CD4-positive, alpha-beta T cell treated with Interferon gamma for 1 hour (primary cell): Measurements from ENCODE around the gene ABI3BP.
"Not testable (repeated sequence)": the region's sequence is repeated elsewhere in the genome, so short reads cannot be mapped to it uniquely, and the experiment has no call there.

Experiments
- DNase-seq: peaks from one replicate; pipeline ENCODE4 v3.0.0-alpha.2; 2020

ABI3BP gene

DNA sequence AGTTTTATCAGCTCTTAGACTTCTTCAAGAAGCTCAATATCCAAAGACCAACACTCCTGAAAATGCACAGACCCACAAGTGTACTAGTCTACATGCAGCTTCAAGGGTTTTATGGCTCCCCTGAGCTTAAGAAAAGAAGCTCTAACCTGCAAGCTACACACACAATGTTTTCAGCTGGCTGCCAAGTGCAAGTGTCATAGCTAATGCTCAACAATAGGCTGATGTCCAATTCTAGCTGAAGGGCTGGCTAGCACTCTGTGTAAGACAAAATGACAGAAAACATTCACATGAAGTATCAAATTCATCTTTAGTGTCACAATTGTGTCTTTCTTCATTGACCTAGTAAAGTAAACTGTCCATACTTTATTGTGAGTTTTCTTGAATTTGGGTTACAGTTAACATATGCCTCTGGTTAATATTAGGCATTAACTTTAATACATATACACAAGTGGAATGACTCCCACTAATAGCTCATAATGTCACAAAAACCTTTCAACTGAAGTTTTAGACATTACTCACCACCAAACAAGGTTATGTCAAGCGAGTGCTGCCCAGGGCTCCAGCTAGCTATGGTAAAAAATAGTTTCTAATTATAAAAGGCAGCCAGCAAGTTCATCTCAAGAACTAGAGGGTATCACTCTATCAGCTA is 15.1 kb downstream of the ABI3BP start:
- no peak for DNase-seq

DNA sequence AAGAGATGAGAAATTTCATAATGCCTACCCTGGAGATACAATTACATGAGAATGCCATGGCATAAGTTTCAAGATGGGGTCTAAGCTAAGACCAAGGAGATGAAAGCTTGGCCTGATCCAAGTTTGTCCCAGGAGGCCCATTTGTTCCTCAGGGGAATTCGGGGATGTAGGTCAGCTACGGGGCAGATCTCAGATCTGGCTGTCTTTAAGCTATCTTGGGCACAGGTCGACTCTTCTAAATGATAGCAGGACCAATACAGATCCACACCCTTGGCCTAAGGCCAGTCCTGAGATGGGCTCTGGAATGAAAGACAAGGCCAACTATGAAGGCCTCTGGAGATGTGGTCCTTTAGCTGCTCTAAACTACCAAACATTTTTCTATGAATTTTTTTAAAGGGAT is 16.6 kb downstream of the ABI3BP start:
- no peak for DNase-seq

DNA sequence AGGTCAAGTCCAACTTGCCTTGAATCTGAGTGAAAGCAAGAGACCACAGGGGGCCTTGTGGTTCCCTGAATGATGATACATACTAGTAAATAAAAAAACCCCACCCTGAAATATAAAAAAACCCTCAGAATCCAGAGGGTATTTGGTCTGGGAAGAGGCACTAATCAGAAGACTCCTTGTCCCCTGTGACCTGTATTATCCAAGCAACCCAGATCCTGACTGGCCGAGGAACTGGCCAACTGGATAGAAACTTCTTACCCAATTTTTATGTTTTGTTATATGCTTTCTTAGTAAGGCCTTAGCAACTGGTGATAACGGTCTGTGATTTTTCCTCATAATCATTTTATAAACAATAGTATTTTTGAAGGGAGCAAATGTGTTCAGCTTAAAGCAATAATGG is 17.5 kb downstream of the ABI3BP start:
- no peak for DNase-seq

DNA sequence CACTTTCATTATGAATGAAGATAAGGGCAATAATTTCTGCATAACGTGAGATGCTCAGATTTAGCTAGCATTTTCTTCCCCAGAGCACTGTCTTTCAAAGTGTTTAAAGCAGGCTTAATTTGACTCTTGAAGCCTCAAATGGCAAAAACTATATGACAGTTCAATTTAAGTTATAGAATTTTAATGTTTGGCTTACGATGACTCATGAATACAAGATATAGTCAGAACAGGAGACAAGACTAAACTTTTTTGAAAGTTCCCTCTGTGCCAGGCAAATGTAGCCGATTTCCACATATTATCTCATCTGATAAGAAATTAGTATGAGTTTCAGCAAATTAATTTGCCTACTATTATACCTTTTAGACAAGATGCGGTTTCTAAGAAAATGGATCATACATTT is 19.6 kb downstream of the ABI3BP start:
- DNase-seq, result no peak

DNA sequence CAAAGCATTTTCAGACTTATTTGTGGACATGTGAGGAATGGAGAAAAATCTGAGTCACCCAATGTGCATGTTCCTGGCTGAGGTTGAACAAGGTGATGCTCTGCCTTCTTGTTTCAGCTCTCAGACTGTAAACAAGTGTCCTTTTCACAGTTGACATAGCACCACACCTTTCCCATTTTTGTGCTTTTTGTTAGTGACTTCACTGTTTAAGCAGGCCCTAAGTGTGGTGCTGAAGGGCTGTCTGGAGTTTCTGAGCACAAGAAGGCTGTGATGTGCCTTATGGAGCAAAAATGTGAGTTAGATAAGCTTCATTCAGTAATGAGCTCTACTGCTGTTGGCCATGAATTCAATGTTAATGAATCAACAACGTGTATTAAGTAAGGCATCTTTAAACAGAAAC is 20.4 kb downstream of the ABI3BP start:
- no peak for DNase-seq

DNA sequence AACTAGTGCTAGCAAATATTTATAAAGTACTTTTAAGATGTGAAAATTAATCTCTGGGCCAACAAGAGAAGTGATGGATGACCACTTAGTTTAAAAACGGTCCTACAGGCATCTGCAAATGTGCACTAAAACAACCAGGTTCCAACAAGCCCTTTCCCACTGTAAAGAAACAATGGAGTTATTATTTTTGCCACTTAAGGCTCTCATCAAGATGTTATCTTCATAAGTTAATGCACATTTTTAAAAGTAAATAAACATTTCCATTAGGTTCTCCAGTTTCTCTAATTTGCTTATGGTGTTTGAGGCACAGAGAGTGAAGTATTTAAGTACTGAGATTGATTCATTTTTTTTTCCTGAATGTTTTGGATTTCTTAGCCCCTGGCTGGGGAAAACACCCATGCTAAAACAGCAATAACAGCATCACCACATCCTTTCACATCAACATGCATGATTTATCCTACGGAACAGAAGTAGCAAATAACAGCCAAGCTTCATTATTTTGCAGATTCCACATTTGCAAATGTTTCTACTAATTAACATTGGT is 20.8 kb downstream of the ABI3BP start:
- DNase-seq, result no peak

DNA sequence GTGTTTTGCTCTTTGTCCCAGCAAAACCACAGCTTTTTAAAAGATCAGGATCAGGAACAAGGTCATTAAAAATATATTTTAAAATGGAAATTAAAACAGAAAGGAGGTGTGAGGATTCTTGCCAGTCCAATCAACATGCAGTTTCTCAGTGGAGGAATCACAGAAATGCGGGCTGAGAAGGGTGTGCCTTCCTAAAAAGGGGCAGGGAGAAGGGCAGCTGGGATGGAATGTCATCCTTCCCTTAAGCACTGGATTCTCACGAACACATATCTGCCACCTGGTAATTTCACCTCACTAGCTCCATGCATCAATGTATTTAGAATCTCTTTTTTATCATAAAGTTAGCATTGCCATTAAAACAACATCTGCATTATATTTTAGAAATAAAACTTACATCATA is 21.4 kb downstream of the ABI3BP start:
- DNase-seq, result no peak

DNA sequence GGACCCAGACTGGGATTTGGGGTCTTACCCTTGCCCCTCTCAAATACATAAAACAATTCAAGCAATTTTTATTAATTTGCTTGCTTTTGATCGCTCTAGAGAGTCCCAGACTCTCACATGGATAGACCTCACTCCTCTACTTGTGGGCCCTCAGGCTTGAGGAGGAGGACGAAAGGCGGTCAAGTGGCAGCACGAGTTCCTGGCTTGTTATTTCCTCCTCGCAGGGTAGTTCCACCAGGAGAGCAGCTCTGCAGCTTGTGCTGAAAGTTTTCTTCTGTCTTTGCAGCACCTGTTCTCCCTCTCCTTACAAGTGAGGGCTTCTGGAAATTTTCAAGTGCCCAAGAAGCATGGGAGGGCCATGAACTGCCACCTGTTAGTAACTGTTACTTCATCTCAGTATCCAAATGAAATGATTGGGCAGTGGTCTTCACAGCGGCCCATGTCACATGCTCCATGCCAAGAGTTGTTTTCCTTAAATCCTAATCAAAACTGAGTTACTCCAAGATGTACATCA is 22.7 kb downstream of the ABI3BP start:
- DNase-seq, result no peak

DNA sequence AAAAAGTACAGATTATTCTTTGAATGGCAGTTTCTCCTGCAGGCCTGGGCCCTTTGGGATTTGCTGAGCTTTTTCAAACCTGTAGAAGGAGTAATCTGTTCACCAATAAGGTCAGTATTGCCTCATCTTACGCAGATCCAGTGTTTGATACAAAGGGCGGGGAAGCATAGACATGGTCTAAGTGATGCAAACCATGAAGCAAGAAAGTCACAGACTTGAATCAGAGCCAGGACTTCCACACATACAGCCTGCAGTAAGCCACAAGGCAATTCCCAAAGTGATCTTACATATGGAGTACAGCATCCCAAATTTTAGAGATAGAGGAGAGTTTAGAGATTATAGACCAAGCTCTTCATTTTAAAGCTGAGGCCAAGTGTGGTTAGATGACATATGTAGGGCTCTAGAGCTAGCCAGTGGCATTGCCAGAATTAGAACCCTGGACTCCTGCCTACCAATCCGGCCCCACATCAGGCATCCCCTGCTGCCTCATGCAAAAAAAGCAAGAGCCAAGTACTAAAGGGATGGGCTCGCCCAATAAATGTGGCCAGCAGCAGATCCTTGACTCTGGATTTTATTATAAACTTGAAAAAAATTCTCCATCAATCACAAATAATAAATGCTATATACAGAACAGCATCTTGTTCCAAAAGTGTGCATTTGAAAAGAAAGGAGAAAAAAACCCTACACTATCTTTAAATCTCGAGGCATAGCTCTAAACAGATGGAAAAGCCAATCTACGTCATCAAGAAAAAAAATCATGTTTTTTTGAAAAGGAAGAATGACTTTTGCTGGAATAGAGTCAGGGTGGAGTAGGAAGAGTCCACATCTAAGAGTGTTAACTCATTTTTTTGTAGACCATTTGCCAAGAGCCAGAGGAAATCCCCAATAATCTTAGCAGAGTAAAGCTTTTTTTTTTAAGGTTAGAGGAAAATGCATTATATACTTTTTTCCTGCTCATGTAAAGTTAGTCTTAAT is 24.0 kb downstream of the ABI3BP start:
- no peak for DNase-seq

DNA sequence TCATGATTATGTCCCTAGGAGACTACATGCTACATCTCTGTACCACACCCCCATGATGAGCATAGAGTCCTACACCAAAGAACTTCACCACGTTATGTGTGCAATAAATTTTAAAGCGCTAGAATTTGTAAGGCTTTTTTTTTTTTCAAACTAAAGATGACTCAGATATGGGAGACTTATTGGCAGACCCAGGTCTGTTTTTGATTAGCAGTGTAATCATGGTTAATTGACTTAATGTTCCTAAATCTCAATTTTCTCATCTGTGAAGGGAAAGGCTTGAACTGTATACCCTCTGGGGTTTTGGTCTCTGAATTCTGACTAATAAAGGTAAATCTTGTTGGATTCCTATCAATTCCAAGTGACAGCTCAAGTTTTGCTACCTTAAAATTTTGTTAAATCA is 26.4 kb downstream of the ABI3BP start:
- no peak for DNase-seq

DNA sequence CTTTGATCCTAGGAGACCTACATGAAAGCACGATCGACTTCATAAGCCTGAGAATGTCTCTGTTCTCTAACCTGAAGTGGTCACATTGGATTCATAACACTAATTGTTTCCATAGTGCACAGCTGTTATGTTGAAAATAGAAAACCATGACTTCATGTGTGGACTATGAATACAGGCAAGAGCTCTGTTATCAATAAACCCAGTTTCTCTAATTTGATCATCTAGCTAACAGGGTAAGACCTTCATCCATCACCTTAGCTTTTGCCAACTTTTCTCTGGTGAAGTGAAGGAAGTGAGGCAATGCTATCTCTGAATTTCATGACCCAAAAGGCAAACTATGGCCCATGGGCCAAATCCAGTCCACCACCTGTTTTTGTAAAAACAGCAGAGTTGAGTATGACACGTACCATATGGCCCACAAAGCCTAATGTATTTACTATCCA is 27.2 kb downstream of the ABI3BP start:
- DNase-seq, result no peak

DNA sequence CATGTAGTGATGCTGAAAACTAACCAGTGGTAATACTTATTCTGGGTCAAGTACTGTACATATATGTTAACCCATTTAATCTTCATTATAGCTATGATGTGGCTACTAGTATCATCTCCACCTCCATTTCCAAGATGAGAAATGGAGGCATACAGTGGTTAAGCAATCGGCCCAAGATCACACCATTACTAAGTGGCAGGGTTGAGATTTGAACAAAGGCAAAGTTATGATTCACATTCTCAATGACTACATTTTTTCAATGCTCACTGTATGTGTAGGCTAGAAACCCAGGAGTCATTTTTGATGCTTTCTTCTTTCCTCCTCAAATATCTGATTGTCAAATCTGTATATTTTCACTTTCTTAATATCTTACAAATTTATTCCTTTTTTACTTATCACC is 30.2 kb downstream of the ABI3BP start:
- no peak for DNase-seq

DNA sequence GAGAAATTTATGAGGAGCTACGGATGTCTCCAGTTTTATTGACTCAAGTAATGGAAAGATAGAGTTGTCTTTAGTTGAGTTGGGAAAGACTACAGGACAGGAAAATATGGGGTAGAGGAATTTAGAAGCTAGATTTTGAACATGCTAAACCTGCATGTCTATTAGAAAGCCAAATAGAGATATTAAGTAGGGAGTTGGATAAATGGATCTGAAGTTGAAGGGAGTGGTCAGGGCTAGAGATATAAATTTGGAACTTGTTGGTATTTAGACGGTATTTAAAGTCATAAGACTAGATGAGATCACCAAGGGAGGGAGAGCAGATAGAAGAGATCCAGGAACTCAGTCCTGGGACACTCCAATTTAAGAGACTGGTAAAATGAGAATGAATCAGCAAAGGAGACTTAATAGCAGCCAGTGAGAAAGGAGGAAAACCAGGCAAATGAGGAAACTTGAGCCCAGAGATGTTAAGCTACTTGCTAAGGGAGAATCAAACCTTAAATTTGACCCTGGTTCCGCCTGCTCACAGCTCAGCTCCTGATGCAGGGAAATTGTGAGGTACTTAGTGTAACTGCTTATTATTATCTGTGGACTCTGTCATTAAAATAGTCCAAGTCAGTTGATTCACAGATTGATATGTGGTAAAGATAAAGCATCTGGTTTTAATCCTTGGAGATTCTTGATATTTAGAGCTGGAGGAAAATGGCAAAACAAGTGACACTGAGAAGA is 35.8 kb downstream of the ABI3BP start:
- DNase-seq, result no peak

DNA sequence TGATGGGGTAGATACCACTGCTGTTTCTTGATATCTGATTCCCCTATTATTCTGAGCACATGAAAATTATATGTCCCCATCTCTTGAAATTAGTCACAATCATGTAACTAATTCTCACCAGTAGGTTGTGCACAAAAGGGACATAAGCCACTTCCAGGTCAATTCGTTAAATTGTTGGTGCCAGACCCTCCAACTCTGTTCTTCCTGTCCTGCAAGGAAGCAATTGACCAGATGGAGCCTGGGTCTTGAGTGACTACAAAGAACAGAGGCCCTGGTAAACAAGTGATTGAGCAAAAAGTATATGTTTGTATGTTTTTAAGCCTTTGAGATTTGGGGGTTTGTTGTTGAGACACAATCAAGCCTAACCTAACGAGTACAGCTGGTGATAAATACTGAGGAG is 36.9 kb downstream of the ABI3BP start:
- DNase-seq, result no peak

DNA sequence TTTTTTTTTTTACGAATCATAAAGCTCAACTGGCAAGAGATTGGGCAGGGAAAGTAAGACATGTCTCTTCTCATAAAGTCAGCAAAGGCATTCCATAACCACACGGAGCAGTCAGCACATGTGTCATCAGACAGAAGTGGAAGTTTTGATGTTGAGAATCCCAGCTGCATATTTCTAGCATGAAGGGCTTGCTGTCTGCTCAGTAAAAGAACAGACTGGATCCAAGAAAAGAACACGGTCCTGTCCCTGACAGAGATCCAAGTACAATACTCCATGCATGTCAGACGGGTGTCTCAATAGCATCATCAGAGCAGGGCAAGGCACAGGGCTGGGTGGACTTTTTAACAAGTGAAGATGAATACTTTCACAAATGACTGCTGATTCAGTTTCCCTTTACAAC is 38.2 kb downstream of the ABI3BP start:
- DNase-seq, result no peak

DNA sequence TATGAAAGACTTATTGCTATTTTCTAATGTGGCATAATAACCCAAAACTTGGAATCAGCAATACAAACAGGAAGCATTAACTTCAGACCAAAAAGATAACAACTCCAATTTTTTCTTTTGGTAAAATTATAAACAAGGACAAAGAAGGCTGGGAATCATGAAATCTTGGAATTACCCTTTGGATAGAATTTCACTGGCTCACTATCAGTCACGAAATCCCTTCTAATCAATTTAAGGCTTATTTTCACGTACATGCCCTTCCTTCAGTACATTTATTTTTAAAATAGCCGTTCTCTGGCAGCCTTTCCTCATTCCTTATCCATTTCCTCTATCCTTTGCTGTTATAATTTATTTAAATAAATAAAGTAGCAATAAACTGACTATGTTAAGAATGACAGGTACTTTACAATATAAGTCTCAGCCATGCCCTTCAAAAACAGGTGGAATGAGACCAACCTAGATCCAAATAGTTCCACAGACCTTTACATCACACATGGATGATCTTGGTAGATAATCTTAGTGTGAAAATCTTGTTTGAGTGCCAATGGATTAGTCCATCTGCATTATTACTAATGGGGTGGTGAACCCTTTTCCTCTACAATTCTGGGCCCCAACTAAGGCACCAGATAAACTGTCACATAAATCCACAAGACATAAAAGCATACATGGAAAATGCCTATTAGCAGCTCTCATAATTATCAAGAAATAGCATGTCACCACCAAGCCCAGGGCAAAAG is 38.9 kb downstream of the ABI3BP start:
- DNase-seq, result no peak

DNA sequence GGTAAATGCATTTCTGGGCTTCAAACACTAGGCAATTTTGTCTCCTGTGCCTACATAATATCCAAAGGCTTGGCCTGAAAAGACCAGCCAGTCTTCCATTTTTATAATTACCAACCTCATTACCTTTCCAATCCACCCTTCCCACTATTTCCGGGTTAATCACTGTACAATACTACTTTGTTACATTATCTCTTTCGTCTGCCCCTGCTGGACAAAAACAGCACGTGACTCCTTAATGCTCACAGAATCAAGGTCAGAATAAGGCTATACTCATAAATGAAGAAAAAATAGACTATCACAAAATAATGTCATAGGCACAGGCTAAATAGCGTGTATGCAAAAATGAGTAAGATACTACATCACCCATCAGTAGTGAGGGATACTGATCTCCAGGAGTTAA is 40.1 kb downstream of the ABI3BP start:
- DNase-seq, result no peak

DNA sequence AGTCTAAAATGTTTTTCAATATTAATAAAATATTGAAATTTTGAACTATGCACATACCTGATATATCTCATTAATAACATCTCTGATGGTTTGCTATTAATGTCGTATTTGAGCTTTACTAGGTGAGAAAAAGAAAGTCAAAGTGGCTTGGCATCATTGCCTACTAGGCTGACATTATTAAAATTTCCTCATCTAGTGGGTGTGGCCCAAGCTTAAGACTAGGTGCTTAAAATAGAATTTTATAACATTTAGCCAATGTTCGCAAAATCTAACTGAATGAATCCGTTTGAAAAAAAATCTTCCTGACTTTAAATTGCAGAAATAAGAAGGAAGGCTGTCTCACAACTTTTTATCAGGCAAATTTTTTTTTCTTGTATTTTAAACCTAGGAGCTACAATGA is 46.1 kb downstream of the ABI3BP start:
- no peak for DNase-seq

DNA sequence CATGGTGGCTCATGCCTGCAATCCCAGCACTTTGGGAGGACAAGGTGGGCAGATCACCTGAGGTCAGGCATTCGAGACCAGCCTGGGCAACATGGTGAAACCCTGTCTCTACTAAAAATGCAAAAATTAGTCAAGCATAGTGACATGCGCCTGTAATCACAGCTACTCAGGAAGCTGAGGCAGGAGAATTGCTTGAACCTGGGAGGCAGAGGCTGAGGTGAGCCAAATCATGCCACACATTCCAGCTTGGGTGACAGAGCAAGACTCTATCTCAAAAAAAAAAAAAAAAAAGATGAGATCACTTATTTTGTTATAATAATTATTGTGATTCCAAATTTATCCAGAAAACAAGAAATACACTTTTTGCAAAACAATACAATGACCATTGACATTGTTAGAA is 47.1 kb downstream of the ABI3BP start:
- DNase-seq, result not testable (repeated sequence)

DNA sequence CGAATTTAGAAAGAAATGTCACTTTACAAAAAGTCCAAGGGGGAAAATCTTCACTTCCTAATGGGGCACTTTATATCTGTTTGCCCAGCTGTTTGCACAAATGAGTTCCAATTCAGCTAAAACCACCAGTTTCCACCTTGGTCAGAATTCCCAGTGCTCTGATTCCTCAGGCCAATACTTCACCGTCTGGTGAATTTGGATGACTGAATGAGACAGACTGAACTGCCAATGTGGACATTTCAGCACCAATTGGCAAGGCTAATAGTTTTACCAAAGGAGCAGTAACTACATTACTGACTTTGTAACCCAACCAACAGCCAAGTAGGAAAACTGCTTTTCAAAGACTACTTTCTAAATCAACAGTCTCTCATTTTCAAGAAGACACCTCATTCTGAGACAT is 51.8 kb downstream of the ABI3BP start:
- no peak for DNase-seq

DNA sequence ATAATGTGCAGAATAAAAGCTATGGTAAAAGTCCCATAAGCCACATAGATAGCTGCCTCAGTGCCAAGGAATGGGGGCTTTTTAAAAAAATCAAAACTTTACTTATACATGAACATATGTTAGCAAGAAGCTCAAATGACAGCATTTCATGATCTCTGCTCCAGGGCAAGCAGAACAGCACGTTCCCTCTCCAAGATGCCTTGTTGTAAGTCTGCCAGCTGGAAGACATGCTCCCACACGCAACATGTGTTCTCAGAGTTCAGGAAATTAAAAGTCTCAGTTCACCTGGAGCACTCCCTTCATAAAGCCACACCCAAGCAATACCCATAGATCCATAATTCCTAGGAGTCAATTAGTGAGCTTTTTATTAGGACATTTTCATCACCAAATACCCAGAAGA is 52.2 kb downstream of the ABI3BP start:
- DNase-seq, result no peak

DNA sequence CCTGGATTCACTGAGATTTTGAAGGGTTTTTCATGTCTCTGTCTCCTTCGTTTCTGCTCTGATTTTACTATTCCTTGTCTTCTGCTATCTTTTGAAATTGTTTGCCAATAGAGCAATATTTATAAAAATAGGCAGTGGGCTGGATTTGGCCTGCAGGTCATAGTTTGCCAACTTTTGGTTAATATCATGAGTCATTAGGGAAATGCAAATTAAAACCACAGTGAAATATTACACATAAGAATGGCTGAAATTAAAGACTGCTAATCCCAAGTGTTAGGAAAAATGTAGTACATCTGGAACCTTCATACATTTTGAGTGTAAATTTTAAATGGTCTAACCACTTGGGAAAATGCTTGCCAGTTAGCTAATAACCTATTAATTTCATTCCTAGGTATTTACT is 56.3 kb downstream of the ABI3BP start:
- no peak for DNase-seq
